ENCODE data around the gene DENND6B.

- TF ChIP-seq CTCF (IDR thresholded peaks at IDR 0.05) = no peak
- TF ChIP-seq POLR2A (IDR thresholded peaks at IDR 0.05) = no peak
Measured at GRCh38 chr22:50317178-50317577, 9.6 kb downstream of the DENND6B start.
